Measurements from ENCODE around the gene ENOX1.
"Not testable (repeated sequence)": the region's sequence is repeated elsewhere in the genome, so short reads cannot be mapped to it uniquely, and the experiment has no call there.

ENOX1 gene

DNA sequence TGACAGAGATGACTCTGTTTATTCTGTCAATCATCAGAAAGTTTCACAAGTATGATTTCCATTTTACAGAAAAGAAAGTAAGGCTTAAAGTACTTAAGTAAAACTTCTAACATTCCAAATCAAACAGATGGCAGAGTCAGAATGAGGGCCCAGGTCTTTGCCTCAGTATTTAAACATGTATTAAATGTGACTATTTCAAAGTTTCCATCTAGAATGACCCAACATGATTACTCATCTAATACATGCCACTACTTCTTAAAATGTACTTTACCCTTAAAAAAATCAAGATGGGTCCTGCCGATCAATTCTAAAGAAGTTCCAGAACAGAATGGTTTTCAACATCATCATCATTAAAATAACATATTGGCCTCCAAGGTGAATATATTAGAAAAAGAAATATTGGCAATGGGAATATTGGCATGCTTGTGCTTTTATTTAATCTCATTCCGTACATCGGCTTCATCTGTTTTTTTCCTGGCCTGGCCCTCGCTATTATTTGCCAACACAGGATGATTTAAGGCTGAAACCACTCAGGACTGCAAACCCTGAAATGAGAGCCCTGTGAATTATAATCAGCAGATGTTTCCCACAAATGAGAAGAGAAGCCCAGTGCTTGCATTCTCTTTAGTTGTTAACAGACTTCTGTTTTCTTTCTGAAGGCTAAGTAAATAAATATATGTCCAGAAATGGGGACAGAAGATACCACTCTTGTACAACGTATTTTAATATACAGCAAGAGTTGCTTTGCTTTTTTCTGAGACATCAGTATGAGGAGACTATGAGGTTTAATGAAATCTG, 423.4 kb downstream of the ENOX1 start:
- in situ Hi-C loops (cut with MboI; ENCODE audit: low sequenced_read_pairs): no loop called here

DNA sequence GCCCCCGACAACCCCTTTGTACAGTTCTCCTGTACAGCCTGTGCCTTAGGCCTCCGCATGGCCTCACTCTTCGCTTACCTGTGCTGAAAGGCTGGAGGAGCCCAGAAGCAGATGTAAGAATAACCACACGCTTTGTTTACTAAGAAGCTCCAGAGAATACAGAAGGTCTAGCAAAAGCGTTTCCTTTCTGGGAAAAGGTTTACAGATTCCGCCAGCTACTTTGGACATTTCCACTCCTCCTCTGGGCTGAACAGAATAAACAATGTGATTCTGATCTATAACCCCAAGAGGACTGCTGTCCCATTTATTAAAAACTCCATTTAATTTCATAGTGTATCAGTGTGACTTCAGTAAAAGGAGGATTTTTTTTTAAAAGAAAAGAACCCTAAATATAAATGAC, 424.2 kb downstream of the ENOX1 start:
- in situ Hi-C loops (cut with MboI; ENCODE audit: low sequenced_read_pairs): no loop called here

DNA sequence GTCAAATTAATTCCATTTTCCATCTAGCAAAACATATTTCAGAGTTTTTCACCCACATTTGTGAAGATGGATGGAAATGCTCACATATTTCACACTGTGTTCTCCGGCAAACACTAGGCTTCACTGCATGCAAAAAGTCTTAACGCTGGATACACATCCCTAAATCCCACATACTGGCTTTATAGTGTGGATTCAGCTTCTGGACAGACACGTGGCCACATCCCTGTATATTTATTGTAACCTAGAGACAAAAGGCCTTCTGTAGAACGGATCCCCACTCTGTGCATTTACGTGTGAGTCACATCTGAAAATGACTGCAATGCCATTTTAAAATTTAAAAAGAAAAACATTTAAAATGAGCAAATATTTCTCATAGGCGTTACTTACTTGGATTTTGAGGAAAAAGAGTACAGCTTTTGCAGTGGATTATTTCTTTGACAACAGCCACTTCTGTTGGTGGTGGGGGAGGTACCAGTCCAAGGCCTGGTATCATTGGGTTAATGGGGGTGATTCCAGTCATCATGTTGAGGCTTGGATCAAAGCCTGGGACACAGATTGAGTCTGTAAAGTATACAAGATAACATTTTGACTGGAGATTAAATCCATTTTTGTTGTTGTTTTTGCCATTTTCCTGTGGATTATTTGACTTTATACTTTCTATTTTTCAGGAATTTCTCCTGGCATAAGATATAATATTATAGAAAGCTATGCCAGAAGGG, 425.7 kb downstream of the ENOX1 start:
- in situ Hi-C loops (cut with MboI; ENCODE audit: low sequenced_read_pairs): no loop called here

DNA sequence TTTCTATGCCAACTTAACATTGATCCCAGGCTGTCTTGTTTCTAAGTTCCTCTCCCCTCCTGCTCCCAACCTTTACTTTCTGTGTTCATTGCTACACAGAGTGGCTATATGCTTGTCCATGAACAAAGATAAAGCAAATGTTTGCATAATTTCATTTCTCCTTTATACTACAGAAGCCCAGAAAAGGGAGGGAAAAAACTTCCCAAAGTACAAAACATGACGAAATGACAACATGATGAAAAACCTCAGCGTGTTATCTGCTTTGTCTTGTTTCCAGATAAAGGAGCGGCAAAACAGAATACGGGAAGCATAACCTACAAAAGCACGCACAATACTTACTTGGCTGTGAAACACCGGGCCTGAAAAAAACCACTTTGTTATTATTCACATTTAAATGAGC, 426.6 kb downstream of the ENOX1 start:
- in situ Hi-C loops (cut with MboI; ENCODE audit: low sequenced_read_pairs): no loop called here

DNA sequence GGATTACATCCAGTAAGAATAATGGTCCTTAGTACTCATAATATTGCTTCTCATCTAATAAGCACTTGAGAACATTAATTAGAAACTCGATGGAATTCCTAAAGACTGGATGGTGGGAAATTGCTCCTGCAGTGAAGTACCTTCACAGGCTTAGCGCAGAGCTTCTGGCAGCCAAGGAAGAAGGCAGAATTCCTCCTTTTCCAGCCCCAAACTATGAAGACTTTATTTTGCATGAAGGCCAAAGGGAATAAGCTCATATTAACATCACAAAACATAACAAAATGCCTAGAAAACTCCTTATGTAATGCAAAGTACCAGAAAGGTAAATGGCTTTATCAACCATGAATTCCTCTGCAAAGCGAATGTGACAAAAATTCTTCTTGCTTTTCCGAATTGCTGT, 427.2 kb downstream of the ENOX1 start:
- in situ Hi-C loops (cut with MboI; ENCODE audit: low sequenced_read_pairs): no loop called here

DNA sequence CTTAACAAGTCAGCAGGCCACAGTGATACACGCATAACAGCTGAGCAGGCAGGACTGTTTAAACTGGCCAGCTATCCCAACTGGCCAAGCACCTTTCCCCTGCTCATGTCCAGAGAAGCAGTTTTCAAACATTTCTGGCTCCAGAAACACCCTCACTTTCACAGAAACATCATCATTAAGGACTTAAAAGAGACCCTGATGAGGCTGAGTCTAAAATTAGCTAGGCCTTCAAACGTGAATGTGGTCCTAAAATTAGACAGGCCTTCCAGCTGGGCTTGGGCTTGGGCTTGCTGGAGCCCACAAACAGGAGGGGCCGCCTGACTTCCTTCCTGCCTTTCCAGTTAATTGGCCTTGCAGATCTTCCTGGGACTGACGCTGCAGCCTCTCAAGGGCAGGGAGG, 429.2 kb downstream of the ENOX1 start:
- in situ Hi-C loops (cut with MboI; ENCODE audit: low sequenced_read_pairs): no loop called here

DNA sequence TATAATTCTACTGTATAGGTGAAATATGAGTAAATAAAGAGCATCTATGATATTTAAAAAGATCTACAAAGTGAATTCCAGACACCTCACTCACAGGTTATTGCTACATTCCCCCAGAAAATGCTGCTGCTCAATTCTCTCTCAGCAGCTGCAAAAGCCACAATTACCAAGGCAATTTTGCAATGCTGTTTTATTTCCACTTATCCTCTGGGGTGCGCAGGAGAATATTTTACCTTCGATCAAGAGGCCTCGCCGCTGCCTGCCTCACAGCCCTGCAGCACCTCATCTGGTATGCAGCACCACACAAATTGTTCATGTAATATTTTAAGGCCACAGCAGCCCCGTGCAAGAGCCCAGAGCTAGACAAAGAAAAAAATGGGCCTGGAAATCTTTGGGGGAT, 430.2 kb downstream of the ENOX1 start:
- in situ Hi-C loops (cut with MboI; ENCODE audit: low sequenced_read_pairs): no loop called here

DNA sequence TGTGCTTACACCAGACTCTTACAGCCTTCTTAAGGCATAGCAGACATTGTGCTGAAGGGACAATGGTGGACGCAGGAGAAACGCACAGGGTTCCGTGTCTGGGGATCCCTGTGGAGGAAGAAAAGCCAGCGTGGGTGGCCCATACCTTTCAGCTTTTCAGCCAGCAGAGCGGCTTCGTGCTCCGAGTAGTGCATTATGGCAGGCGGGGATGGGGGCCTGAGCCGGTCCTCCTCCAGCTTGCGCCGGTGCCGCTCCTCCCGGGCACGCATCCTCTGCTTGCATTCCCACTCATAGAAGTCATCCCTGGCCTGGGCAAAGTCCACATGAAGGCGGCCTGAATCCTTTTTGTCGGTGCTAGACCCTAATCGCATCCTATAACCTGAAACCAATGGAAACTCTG, 431.0 kb downstream of the ENOX1 start:
- in situ Hi-C loops (cut with MboI; ENCODE audit: low sequenced_read_pairs): no loop called here

DNA sequence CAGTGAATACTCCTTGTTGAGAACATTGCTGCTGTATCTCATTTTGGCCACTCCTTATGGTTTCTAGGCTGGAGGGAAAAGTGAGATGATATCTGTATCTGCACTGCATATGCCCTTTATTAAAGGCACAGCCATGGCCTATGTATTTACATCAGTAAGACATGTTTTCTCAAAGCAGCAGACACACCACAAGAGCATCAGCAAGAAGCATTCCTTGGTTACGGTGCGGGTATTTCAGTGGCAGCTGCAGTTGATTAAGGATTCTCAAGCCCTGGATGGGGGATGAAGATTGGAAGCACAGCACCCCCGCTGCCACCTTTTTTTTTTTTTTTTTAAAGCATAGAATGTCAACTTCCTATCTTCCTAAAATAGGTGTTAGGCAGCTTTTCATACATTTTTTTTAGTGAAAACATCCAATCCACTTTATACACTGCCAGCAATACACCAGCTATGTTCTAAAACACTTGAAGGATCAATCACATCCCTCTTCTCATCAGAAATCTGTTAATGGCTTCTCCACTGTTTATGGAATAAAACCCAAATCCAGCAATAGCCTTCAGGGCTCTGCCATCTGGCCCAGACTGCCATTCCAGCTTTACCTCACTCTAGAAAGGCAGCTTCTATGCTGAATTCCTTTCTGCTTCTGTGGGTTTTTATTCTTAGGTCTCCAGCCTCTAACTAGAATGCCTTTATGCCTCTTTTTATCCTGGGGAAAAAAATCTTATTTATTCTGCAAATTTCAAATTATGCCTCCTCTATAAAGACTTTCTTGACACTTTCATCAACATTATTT, 432.4 kb downstream of the ENOX1 start:
- in situ Hi-C loops (cut with MboI; ENCODE audit: low sequenced_read_pairs): no loop called here

DNA sequence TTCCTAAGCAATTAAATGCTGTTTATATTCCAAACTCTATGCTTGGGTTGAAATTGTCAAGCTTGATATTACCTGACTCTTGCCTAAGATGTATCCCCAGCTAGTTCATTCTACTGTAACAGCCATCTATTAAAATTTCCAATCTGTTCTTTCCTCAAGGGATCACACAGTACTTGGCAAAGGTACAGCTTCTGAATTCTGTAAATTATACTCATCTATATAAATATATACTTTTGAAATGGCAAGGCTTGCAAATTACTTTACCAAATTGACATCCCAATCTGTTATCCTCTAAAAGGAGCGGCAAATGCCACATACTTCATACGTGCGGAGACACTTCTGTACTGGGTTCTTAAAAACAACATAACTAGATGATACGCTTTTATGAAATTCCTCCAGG, 433.1 kb downstream of the ENOX1 start:
- in situ Hi-C loops (cut with MboI; ENCODE audit: low sequenced_read_pairs): no loop called here

DNA sequence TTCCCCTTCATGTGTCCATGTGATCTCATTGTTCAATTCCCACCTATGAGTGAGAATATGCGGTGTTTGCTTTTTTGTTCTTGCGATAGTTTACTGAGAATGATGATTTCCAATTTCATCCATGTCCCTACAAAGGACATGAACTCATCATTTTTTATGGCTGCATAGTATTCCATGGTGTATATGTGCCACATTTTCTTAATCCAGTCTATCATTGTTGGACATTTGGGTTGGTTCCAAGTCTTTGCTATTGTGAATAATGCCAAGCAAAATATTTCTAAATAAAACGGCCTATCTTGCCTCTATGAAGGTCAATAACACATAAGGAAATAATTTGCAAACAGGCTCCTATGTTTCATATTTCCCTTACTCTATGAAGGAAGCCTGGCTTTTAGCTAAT, 435.2 kb downstream of the ENOX1 start:
- in situ Hi-C loops (cut with MboI; ENCODE audit: low sequenced_read_pairs): not testable (repeated sequence)

DNA sequence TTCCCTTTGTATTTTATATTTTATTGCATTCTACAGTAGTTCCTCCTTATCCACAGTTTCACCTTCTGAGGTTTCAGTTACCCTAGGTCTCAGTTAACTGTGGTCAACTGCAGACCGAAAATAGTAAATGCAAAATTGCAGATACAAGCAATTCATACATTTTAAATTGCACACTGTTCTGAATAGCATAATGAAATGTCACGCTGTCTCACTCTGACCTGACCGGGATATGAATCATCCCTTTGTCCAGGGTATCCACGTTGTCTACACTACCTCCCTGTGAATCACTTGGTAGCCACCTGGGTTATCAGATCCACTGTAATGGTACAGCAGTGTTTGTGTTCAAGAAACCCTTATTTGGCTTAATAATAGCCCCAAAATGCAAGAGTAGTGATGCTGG, 438.4 kb downstream of the ENOX1 start:
- in situ Hi-C loops (cut with MboI; ENCODE audit: low sequenced_read_pairs): no loop called here

DNA sequence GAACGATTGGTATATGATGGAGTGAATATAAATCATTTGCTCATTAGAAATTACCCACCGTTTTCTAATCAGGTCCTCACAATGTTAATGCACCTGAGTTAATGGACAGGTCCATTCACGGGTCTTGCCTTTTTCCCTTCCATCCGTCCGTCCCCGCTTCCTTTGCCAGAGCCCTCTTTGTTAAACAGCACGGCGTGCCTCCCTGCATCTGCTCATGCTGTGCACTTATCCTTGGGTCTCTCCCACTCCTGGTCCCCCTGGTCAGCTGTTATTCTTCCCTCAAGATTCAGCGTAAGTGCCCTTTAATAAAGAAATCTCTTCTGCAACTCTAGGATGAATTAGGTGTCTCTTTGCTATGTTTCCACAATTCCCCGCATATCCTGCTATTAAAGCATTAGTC, 438.9 kb downstream of the ENOX1 start:
- in situ Hi-C loops (cut with MboI; ENCODE audit: low sequenced_read_pairs): no loop called here

DNA sequence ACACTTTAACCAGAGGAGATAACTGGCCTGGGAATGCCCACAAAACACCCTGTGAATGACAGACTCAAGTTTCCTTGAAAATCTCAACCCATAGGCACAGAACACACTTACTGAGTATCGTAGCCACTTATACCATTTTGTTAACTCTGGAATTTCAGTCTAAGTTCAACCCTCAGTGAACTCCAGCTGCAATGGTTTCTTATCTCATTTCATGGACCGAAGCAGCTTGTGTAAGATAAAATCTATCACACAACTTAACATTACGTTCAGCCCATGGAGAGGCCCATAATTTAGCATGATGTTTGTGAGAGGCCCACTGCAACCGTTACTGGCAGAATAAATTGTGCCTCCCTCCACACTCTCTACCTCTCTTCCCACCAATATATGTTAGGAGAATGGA, 440.3 kb downstream of the ENOX1 start:
- in situ Hi-C loops (cut with MboI; ENCODE audit: low sequenced_read_pairs): no loop called here

DNA sequence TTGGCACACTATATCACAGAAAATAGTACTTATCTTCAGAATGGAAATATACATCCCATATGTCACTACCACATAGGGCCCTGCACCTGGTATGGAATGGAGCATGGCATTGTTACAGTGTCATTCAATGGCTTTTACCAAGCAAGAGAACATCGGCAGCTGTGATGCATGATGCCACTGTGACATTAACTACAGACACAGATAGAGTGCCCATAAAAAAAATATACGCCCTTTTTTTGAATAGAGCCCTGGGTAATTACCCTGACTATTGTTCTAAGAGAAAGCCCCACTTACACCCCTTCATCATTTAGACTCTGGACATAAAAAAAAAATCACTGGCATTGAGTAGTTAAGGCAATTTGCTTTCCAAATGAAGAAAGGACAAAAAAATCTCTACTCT, 443.1 kb downstream of the ENOX1 start:
- in situ Hi-C loops (cut with MboI; ENCODE audit: low sequenced_read_pairs): no loop called here

DNA sequence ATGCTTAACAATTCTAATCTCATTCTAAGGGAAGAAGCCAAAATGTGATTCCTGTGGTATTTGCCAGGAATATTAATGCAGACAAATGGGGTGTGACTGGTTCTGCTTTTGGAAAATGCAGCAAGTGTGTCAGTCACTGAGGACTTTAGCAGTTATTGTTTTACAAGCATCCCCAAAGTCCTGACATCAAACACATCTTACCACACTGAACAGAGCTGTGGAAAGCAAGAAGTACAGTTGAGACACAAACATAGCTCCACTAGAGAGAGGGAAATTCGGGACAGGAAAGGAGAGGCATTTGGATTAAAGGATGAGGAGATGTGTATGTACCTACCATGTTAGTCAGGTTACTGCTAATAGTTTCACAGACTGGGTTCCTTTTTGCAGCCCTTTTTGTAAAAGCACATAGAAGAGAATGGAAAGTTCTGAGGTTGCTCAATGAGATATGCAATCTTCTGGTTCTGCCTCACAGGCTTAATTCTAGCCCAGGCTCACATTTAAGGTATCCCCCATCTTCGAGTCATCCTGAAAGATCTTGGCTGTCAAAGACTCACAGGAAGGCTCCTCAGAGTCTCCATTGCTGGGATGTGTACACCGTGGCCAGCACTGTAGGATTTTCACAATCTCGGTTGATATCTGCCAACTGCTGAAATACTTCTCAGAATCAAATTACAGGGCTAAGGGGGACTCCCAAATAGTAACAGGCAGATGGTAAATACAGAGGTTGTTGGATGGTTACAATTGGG, 446.8 kb downstream of the ENOX1 start:
- in situ Hi-C loops (cut with MboI; ENCODE audit: low sequenced_read_pairs): no loop called here

DNA sequence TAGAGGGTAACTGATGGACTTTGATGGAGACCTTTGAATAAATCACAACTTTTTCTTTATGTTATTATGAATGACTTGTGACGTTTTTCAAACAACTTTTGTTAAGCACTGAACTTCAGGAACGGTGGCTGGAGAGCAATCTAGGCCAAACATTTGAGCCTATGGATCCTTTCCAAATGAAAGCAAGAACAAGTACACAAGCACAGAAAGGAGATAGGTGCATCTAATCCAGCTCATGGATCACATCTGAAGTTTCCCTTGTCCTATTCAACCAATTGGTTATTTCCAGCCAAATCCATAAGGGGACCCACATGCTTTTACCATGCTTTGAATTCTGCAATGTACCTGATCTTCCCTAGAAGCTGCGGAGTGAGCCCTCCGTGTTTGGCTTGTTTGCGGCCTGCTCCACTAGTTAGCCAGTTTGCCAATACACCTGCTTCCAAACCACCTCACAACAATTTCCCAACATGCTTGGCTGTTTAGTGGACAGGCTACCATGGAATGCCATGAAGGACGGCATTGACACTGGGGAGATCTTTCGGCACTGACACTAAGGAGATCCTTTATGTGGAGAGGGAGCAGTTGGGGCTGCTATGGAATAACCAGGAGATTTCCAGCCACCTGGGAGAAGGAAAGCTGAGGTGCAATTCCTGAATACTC, 447.5 kb downstream of the ENOX1 start:
- in situ Hi-C loops (cut with MboI; ENCODE audit: low sequenced_read_pairs): no loop called here

DNA sequence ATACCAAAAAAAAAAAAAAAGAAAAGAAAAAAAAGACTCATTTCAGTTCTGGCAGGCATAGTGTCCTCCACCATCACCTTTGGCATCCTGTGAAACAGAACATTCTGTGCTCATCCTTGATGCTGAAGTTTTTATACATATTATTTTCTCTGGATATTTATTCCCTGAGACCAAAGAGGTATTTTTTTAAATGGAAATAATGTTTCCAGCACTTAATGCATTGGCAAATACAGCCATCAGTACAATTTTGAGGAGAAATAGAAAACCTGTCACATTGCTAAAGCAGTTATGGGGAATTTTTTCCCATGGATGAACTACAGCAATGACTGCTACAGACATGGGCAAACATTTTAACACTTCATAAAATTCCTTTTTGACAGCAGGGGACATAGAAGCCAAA, 451.0 kb downstream of the ENOX1 start:
- in situ Hi-C loops (cut with MboI; ENCODE audit: low sequenced_read_pairs): no loop called here

DNA sequence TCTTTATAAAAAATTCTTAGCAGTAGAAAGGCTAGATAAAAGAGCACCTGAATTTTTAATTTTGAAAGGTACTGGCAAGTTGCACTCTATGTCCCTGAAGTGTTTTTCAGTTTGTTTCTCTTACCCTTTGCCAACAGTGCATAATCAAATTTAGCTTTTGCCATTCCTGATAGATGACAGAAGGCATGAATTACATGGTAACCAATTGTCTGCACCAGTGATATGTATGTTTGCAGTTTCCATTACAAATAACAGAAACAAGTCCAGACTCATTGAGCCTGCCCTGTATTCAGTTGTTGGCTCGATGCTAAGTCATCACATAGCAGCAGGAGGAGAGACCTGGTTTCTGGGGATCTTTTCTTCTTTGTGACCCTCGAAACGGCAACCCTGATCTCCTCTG, 453.6 kb downstream of the ENOX1 start:
- in situ Hi-C loops (cut with MboI; ENCODE audit: low sequenced_read_pairs): no loop called here

DNA sequence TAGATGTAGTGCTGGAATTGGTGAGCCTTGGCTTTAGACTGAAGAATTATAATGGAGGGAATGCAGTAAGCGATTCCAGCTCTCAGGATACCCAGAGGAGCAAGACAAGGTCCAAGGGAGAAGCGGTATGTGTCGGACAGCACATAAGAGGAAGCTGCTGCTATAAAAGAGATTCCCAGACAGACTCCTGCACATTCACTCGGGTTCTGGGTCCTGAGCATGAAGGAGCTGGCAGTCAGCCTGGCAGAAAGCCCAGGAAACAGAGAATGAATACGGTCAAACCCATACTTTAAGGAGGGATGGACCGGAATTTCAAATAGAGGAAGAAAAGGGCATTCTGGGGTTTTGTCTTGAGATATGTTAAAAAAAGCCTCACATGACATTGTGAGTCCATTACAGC, 455.1 kb downstream of the ENOX1 start:
- in situ Hi-C loops (cut with MboI; ENCODE audit: low sequenced_read_pairs): no loop called here

DNA sequence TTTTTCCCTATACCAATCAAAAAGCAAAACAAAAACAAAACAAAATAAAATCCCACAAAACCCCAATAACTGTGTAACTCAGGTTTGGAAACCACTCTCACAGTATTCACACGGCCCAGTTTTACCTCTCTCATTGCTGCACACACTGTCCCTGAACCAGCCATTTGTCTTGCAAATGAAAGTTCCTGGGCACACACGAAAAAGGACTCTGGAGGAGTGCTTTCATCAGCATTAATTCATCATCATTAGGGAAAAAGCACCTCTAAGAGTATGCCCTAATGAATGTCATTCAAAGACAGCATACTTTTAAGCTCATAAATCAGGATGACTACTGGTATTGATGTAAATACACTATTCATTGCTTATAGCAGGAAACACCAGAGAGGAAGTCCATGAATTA, 457.1 kb downstream of the ENOX1 start:
- in situ Hi-C loops (cut with MboI; ENCODE audit: low sequenced_read_pairs): no loop called here
